Measurements from ENCODE around the gene TFF3. TPM values are rescaled to one million over a fixed set of nuclear protein-coding genes. Genes with fewer than 3 reads are reported as not detected.

The TFF3 gene
- total and polyA plus RNA-seq, 2 experiments from 2014 or later: 84.4 to 589 TPM

DNA sequence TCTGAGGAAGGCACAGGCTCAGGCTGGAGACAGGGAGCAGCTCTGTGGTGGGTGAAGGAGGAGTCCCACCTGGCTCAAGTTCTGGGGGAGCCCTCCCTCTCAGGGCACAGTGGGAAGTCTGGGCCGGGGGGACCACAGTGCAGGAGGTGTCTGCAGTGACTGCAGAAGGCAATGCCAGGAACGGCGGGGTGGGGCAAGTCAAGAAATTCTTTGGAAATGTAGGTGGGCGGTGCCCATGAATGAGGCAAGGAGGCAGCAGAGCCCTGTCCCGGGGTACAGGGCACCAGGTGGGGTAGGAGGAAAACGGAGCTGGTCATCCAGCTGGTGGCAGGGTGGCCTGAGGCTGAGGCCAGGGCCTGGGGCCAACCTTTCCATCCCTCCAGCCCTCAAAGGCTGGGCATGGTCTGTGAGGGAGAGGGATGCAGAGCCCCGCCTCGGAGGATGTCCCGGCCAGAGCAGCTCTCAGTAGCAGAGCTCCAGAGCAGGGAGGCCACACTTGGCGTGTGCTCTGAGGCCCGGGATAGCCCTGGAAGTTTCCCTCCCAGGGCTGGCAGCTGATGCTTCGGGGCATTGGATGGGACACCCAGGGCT is 4.7 kb downstream of the TFF3 start:
- Histone ChIP-seq H3K4me1 (ENCODE audit: insufficient read depth) (peaks cover 32% of the 10 kb centered on the region), H2AFZ (no peak overlapping the region), H3K27ac (no peak overlapping the region), H4K20me1 (ENCODE audit: insufficient read depth, poor library complexity, severe bottlenecking) (no peaks in the 10 kb centered on the region), H3K9me3 (ENCODE audit: low read depth) (no peaks in the 10 kb centered on the region), H3K9me2 (replicated peaks; ENCODE audit: insufficient read depth) (no peaks in the 10 kb centered on the region), H3K4me3 (no peak overlapping the region), H3K36me3 (replicated peaks; ENCODE audit: insufficient read depth, low read depth) (no peaks in the 10 kb centered on the region), H3K4me2 (no peak overlapping the region), H3K79me2 (no peaks in the 10 kb centered on the region), H3K27me3 (no peaks in the 10 kb centered on the region)
- whole genome bisulfite sequencing (ENCODE audit: low lambda C conversion rate, missing lambda C conversion rate): 91% methylated on average over 12 of the region's 12 CpGs
- DNase-seq (ENCODE audit: low spot score): no peak
- TF ChIP-seq EZH2phosphoT487 (IDR thresholded peaks at IDR 0.05; ENCODE audit: low read depth, severe bottlenecking, unreplicated experiment) (no peak), EZH2 (IDR thresholded peaks at IDR 0.05; ENCODE audit: borderline replicate concordance) (no peak)
- TF ChIP-seq, protein P1, sequence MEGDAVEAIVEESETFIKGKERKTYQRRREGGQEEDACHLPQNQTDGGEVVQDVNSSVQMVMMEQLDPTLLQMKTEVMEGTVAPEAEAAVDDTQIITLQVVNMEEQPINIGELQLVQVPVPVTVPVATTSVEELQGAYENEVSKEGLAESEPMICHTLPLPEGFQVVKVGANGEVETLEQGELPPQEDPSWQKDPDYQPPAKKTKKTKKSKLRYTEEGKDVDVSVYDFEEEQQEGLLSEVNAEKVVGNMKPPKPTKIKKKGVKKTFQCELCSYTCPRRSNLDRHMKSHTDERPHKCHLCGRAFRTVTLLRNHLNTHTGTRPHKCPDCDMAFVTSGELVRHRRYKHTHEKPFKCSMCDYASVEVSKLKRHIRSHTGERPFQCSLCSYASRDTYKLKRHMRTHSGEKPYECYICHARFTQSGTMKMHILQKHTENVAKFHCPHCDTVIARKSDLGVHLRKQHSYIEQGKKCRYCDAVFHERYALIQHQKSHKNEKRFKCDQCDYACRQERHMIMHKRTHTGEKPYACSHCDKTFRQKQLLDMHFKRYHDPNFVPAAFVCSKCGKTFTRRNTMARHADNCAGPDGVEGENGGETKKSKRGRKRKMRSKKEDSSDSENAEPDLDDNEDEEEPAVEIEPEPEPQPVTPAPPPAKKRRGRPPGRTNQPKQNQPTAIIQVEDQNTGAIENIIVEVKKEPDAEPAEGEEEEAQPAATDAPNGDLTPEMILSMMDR (IDR thresholded peaks at IDR 0.05; ENCODE audit: poor library complexity): no peak

DNA sequence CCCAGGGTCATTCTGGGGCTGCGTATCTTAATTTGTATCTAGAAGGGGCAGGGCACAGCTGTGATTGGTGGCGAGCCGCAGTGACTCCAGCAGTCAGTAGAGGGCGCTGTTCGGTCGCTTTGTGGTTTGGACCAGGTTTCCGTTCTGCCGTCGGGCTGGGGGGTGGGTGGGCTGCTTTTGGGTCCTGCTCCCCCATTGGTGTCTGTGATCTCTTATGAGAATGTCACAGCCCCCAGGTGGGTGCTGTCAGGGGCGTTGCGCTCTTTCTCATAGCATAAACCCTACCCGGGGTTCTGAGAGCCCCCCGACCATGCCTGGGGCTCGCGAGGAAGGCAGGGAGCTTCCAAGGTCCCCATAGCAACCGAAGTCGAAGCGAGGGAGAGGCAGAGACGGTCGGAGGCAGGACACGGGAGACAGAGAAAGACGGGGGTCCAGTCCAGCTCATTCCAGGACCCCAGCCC is 5.4 kb downstream of the TFF3 start:
- Histone ChIP-seq H3K9me2 (replicated peaks; ENCODE audit: insufficient read depth) (no peaks in the 10 kb centered on the region), H3K4me2 (peak overlapping the region; percentile 86), H3K4me3 (no peak overlapping the region), H3K27ac (no peak overlapping the region), H3K9me3 (ENCODE audit: low read depth) (no peaks in the 10 kb centered on the region), H3K79me2 (no peaks in the 10 kb centered on the region), H3K27me3 (no peaks in the 10 kb centered on the region), H3K4me1 (ENCODE audit: insufficient read depth) (peaks cover 25% of the 10 kb centered on the region), H4K20me1 (ENCODE audit: insufficient read depth, poor library complexity, severe bottlenecking) (no peaks in the 10 kb centered on the region), H3K36me3 (replicated peaks; ENCODE audit: insufficient read depth, low read depth) (no peaks in the 10 kb centered on the region), H2AFZ (peak overlapping the region; percentile 63)
- DNase-seq (ENCODE audit: low spot score): peak; percentile 75
- TF ChIP-seq, protein P1 (IDR thresholded peaks at IDR 0.05; ENCODE audit: poor library complexity): peak; percentile 90
- TF ChIP-seq EZH2phosphoT487 (IDR thresholded peaks at IDR 0.05; ENCODE audit: low read depth, severe bottlenecking, unreplicated experiment) (no peak), EZH2 (IDR thresholded peaks at IDR 0.05; ENCODE audit: borderline replicate concordance) (no peak)
- WGBS (ENCODE audit: low lambda C conversion rate, missing lambda C conversion rate): 10% methylated on average over 20 of the region's 22 CpGs

DNA sequence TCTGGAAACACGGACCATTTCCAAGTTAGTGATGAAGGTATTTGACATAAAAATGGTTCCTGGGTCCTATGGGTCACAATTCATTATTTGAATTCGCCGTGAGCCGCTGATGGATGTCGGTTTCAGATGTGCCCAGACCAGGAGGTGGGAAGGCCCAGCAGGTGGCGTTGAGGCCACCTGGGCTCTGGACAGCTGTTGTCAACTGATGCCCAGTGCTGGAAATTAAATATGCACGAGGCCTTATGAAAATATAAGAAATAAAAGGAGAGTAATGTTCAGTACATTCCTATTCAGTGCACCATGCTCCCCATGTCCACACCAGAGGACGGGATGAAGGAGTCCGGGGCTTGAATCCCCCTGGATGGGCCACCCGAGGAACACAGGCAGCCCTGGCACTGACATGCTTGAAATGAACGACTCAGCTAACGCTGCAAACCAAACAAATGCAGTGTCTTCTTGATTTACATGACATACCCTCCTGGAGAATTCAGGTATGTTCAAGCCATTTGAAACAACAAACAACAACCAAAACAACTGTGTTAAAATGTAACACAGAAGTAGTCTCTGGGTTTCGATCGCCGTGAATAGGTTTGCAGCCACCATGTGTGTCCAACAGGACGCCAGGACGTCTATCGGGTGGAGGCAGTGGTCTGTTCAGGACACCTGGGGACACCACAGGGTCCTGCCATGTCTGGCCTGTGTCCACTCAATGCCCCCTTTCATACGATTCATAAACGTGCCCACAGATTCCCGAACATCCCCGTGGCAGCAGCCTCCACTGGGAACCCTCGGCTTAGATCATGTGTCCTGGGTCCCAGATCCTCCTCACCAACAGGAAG is 6.1 kb downstream of the TFF3 start:
- Histone ChIP-seq H3K4me3 (no peak overlapping the region), H3K9me2 (replicated peaks; ENCODE audit: insufficient read depth) (no peaks in the 10 kb centered on the region), H2AFZ (no peak overlapping the region), H3K4me2 (peak overlapping the region; percentile 86), H3K4me1 (ENCODE audit: insufficient read depth) (peaks cover 25% of the 10 kb centered on the region), H3K9me3 (ENCODE audit: low read depth) (no peaks in the 10 kb centered on the region), H4K20me1 (ENCODE audit: insufficient read depth, poor library complexity, severe bottlenecking) (no peaks in the 10 kb centered on the region), H3K27ac (no peak overlapping the region), H3K79me2 (no peaks in the 10 kb centered on the region), H3K27me3 (no peaks in the 10 kb centered on the region), H3K36me3 (replicated peaks; ENCODE audit: insufficient read depth, low read depth) (no peaks in the 10 kb centered on the region)
- WGBS (ENCODE audit: low lambda C conversion rate, missing lambda C conversion rate): 63% methylated on average over 23 of the region's 23 CpGs
- DNase-seq (ENCODE audit: low spot score): no peak
- TF ChIP-seq, protein P1 (IDR thresholded peaks at IDR 0.05; ENCODE audit: poor library complexity): peak; percentile 3
- TF ChIP-seq EZH2phosphoT487 (IDR thresholded peaks at IDR 0.05; ENCODE audit: low read depth, severe bottlenecking, unreplicated experiment): no peak
